H7 (cell line): Measurements from ENCODE around the gene CELF2. TPM values are rescaled to one million over a fixed set of nuclear protein-coding genes. Genes with fewer than 3 reads are reported as not detected.

ENCODE experiments used
- DNase-seq: peaks from one replicate; pipeline ENCODE4 v3.0.0; 2012
- H3K27me3 ChIP-seq: 2 replicates; pipeline ENCODE4 v1.6.0; 2011; ENCODE audit warnings: mild to moderate bottlenecking, low read length; ENCODE audit not compliant: control insufficient read depth, insufficient read depth
- H3K36me3 ChIP-seq: replicated peaks from 2 replicates; pipeline ENCODE4 v1.5.1; 2011; ENCODE audit warnings: low read length; ENCODE audit not compliant: control insufficient read depth, insufficient read depth
- H3K4me3 ChIP-seq: 2 replicates; pipeline ENCODE4 v1.5.1; 2011; ENCODE audit warnings: low read depth, mild to moderate bottlenecking, control low read depth, low read length, moderate library complexity; ENCODE audit not compliant: insufficient read depth
- total RNA-seq: library from RNA; depleted of rRNA; stranded (reverse); fragments of >200 nt; shearing (Covaris generic); gene quantifications from 2 replicates; pipeline ENCODE4 v1.2.3, GENCODE V29; 2014

The CELF2 gene
- total RNA-seq, 1 experiment from 2014 or later = 8.5 TPM

GRCh38 chr10:11098666-11099065, 81.0 kb downstream of the CELF2 start:
- H3K27me3 ChIP-seq = no peaks in the 10 kb centered on the region
- no peak for DNase-seq
- H3K36me3 ChIP-seq = no peaks in the 10 kb centered on the region
- H3K4me3 ChIP-seq = no peak overlapping the region

GRCh38 chr10:11104772-11105675, 87.4 kb downstream of the CELF2 start:
- DNase-seq = no peak
- no peak overlapping the region for H3K4me3 ChIP-seq
- no peaks in the 10 kb centered on the region for H3K36me3 ChIP-seq
- no peaks in the 10 kb centered on the region for H3K27me3 ChIP-seq

- no peaks in the 10 kb centered on the region for H3K27me3 ChIP-seq
- H3K4me3 ChIP-seq = no peak overlapping the region
- H3K36me3 ChIP-seq = no peaks in the 10 kb centered on the region
- DNase-seq = no peak
Measured at GRCh38 chr10:11105676-11106004, 88.0 kb downstream of the CELF2 start.

- no peak for DNase-seq
- H3K36me3 ChIP-seq = no peaks in the 10 kb centered on the region
- H3K27me3 ChIP-seq = no peaks in the 10 kb centered on the region
Measured at GRCh38 chr10:11106621-11107374, 89.1 kb downstream of the CELF2 start.

GRCh38 chr10:11107948-11108347, 90.3 kb downstream of the CELF2 start:
- no peak for DNase-seq
- Histone ChIP-seq H3K36me3 (no peaks in the 10 kb centered on the region), H3K27me3 (no peaks in the 10 kb centered on the region), H3K4me3 (no peak overlapping the region)

More at GRCh38 chr10:11106621-11107374, 89.1 kb downstream of the CELF2 start:
- H3K4me3 ChIP-seq = no peak overlapping the region

- DNase-seq = no peak
- H3K27me3 ChIP-seq = no peaks in the 10 kb centered on the region
- H3K36me3 ChIP-seq = no peaks in the 10 kb centered on the region
- H3K4me3 ChIP-seq = no peak overlapping the region
Measured at GRCh38 chr10:11108356-11108755, 90.7 kb downstream of the CELF2 start.

GRCh38 chr10:11109590-11109989, 91.9 kb downstream of the CELF2 start:
- Histone ChIP-seq H3K36me3 (no peaks in the 10 kb centered on the region), H3K4me3 (no peak overlapping the region), H3K27me3 (no peaks in the 10 kb centered on the region)
- DNase-seq = no peak

GRCh38 chr10:11110539-11110938, 92.9 kb downstream of the CELF2 start:
- no peak for DNase-seq
- Histone ChIP-seq H3K4me3 (no peak overlapping the region), H3K27me3 (no peaks in the 10 kb centered on the region), H3K36me3 (no peaks in the 10 kb centered on the region)

- Histone ChIP-seq H3K27me3 (no peaks in the 10 kb centered on the region), H3K36me3 (no peaks in the 10 kb centered on the region), H3K4me3 (no peak overlapping the region)
- no peak for DNase-seq
Measured at GRCh38 chr10:11111490-11111889, 93.8 kb downstream of the CELF2 start.

- Histone ChIP-seq H3K4me3 (no peak overlapping the region), H3K27me3 (no peaks in the 10 kb centered on the region), H3K36me3 (no peaks in the 10 kb centered on the region)
- no peak for DNase-seq
Measured at GRCh38 chr10:11112718-11113117, 95.0 kb downstream of the CELF2 start.

GRCh38 chr10:11113156-11113555, 95.5 kb downstream of the CELF2 start:
- no peak for DNase-seq
- Histone ChIP-seq H3K36me3 (no peaks in the 10 kb centered on the region), H3K27me3 (no peaks in the 10 kb centered on the region)

GRCh38 chr10:11114269-11114668, 96.6 kb downstream of the CELF2 start:
- Histone ChIP-seq H3K27me3 (no peaks in the 10 kb centered on the region), H3K36me3 (no peaks in the 10 kb centered on the region), H3K4me3 (no peak overlapping the region)
- no peak for DNase-seq

More at GRCh38 chr10:11113156-11113555, 95.5 kb downstream of the CELF2 start:
- no peak overlapping the region for H3K4me3 ChIP-seq

GRCh38 chr10:11115337-11115736, 97.7 kb downstream of the CELF2 start:
- no peak overlapping the region for H3K4me3 ChIP-seq
- DNase-seq = no peak
- no peaks in the 10 kb centered on the region for H3K36me3 ChIP-seq
- no peaks in the 10 kb centered on the region for H3K27me3 ChIP-seq

- no peaks in the 10 kb centered on the region for H3K36me3 ChIP-seq
- H3K4me3 ChIP-seq = no peak overlapping the region
- no peaks in the 10 kb centered on the region for H3K27me3 ChIP-seq
- DNase-seq = no peak
Measured at GRCh38 chr10:11116361-11116760, 98.7 kb downstream of the CELF2 start.

- Histone ChIP-seq H3K4me3 (no peak overlapping the region), H3K36me3 (no peaks in the 10 kb centered on the region), H3K27me3 (no peaks in the 10 kb centered on the region)
- DNase-seq = no peak
Measured at GRCh38 chr10:11116817-11117216, 99.1 kb downstream of the CELF2 start.
